Measurements from ENCODE around the gene CTTNBP2NL.
A peak's percentile ranks its signal among the peaks of the same experiment; 100 is the strongest.

The CTTNBP2NL gene

GRCh38 chr1:112501810-112502641 is 106.0 kb downstream of the CTTNBP2NL start:
- TF ChIP-seq JUND (IDR thresholded peaks at IDR 0.05; ENCODE audit: low read depth) = no peak
- DNase-seq (ENCODE audit: low read depth in 1 of 2, low spot score in 1 of 2) = peak; percentile 35 to 77
- in situ Hi-C loops (cut with HindIII; ENCODE audit: low pct_unique_long_range_greater_than_20kb, low sequenced_read_pairs) = no loop called here

GRCh38 chr1:112502826-112503225 is 106.8 kb downstream of the CTTNBP2NL start:
- TF ChIP-seq JUND (IDR thresholded peaks at IDR 0.05; ENCODE audit: low read depth) = no peak
- in situ Hi-C loops (cut with HindIII; ENCODE audit: low pct_unique_long_range_greater_than_20kb, low sequenced_read_pairs) = no loop called here
- DNase-seq (ENCODE audit: low read depth in 1 of 2, low spot score in 1 of 2) = no peak

GRCh38 chr1:112504001-112504660 is 108.1 kb downstream of the CTTNBP2NL start:
- DNase-seq (ENCODE audit: low read depth in 1 of 2, low spot score in 1 of 2) = no peak
- no peak for TF ChIP-seq JUND (IDR thresholded peaks at IDR 0.05; ENCODE audit: low read depth)
- in situ Hi-C loops (cut with HindIII; ENCODE audit: low pct_unique_long_range_greater_than_20kb, low sequenced_read_pairs) = no loop called here

- no peak for TF ChIP-seq JUND (IDR thresholded peaks at IDR 0.05; ENCODE audit: low read depth)
- in situ Hi-C loops (cut with HindIII; ENCODE audit: low pct_unique_long_range_greater_than_20kb, low sequenced_read_pairs) = no loop called here
- DNase-seq (ENCODE audit: low read depth in 1 of 2, low spot score in 1 of 2) = no peak
These were observed 108.8 kb downstream of the CTTNBP2NL start for GRCh38 chr1:112504661-112505399.

- no peak for TF ChIP-seq JUND (IDR thresholded peaks at IDR 0.05; ENCODE audit: low read depth)
- in situ Hi-C loops (cut with HindIII; ENCODE audit: low pct_unique_long_range_greater_than_20kb, low sequenced_read_pairs) = no loop called here
- no peak for DNase-seq (ENCODE audit: low read depth in 1 of 2, low spot score in 1 of 2)
These were observed 109.4 kb downstream of the CTTNBP2NL start for GRCh38 chr1:112505400-112505785.

- TF ChIP-seq JUND (IDR thresholded peaks at IDR 0.05; ENCODE audit: low read depth) = no peak
- in situ Hi-C loops (cut with HindIII; ENCODE audit: low pct_unique_long_range_greater_than_20kb, low sequenced_read_pairs) = no loop called here
- DNase-seq (ENCODE audit: low read depth in 1 of 2, low spot score in 1 of 2) = no peak
These were observed 109.9 kb downstream of the CTTNBP2NL start for GRCh38 chr1:112505878-112506277.

- in situ Hi-C loops (cut with HindIII; ENCODE audit: low pct_unique_long_range_greater_than_20kb, low sequenced_read_pairs) = no loop called here
- no peak for TF ChIP-seq JUND (IDR thresholded peaks at IDR 0.05; ENCODE audit: low read depth)
- no peak for DNase-seq (ENCODE audit: low read depth in 1 of 2, low spot score in 1 of 2)
These were observed 110.3 kb downstream of the CTTNBP2NL start for GRCh38 chr1:112506306-112506705.

- in situ Hi-C loops (cut with HindIII; ENCODE audit: low pct_unique_long_range_greater_than_20kb, low sequenced_read_pairs) = no loop called here
- no peak for TF ChIP-seq JUND (IDR thresholded peaks at IDR 0.05; ENCODE audit: low read depth)
- no peak for DNase-seq (ENCODE audit: low read depth in 1 of 2, low spot score in 1 of 2)
These were observed 110.7 kb downstream of the CTTNBP2NL start for GRCh38 chr1:112506731-112507130.

GRCh38 chr1:112507336-112507735 is 111.3 kb downstream of the CTTNBP2NL start:
- DNase-seq (ENCODE audit: low read depth in 1 of 2, low spot score in 1 of 2) = no peak
- in situ Hi-C loops (cut with HindIII; ENCODE audit: low pct_unique_long_range_greater_than_20kb, low sequenced_read_pairs) = no loop called here
- TF ChIP-seq JUND (IDR thresholded peaks at IDR 0.05; ENCODE audit: low read depth) = no peak

- peak in 1 of 2 experiments; percentile 29 for DNase-seq (ENCODE audit: low read depth in 1 of 2, low spot score in 1 of 2)
- no peak for TF ChIP-seq JUND (IDR thresholded peaks at IDR 0.05; ENCODE audit: low read depth)
- in situ Hi-C loops (cut with HindIII; ENCODE audit: low pct_unique_long_range_greater_than_20kb, low sequenced_read_pairs) = no loop called here
These were observed 111.9 kb downstream of the CTTNBP2NL start for GRCh38 chr1:112507921-112508277.

- no peak for TF ChIP-seq JUND (IDR thresholded peaks at IDR 0.05; ENCODE audit: low read depth)
- in situ Hi-C loops (cut with HindIII; ENCODE audit: low pct_unique_long_range_greater_than_20kb, low sequenced_read_pairs) = no loop called here
- peak; percentile 24 to 49 for DNase-seq (ENCODE audit: low read depth in 1 of 2, low spot score in 1 of 2)
These were observed 112.4 kb downstream of the CTTNBP2NL start, which contains the start of gene WNT2B for GRCh38 chr1:112508278-112509004. Gene WNT2B, plus strand, starts transcription at chr1:112508965. Its CDS starts 298 bp downstream, at chr1:112509263.

- TF ChIP-seq JUND (IDR thresholded peaks at IDR 0.05; ENCODE audit: low read depth) = no peak
- in situ Hi-C loops (cut with HindIII; ENCODE audit: low pct_unique_long_range_greater_than_20kb, low sequenced_read_pairs) = no loop called here
- no peak for DNase-seq (ENCODE audit: low read depth in 1 of 2, low spot score in 1 of 2)
These were observed 113.1 kb downstream of the CTTNBP2NL start for GRCh38 chr1:112509005-112509659.

Data from T47D (cell line).